ENCODE measurements around the gene PRRC2B.

DNA sequence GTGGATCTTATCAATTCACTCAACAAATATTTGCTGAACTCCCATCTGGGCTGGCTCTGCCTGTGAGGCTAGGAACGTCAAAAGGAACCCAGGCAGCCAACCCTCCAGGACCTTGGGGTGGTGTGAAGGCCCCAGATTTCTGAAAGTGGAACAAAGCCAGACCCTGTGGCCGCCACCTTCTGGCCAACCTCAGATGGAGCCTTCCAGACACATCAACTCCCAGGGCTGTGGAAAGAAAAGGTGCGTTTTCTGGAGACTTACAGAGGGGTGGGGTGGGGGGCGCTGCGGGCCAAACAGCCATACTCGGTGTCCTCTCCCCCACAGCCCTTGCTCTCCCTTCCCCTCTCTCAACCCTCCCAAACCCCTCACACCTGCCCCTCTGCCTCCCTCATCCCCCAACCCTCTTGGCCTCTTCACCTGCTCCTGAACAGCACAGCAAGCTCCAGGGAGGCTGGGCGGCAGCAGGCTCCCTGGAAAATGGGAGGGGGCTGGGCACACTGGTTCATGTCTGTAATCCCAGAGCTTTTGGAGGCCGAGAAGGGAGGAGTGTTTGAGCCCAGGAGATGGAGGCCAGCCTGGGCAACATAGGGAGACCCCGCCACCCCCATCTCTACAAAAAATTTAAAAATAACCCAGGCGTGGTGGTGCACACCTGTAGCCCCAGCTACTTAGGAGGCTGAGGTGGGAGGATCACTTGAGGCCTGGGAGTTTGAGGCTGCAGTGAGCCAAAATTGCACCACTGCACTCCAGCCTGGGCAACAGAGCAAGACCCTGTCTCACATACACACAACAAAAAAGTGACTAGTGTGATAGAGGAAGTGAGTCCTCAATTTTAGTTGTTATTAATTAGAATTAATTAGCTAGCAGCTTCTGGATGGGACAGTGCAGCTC lies 45.0 kb upstream of the PRRC2B start:
- TF ChIP-seq, protein P1, sequence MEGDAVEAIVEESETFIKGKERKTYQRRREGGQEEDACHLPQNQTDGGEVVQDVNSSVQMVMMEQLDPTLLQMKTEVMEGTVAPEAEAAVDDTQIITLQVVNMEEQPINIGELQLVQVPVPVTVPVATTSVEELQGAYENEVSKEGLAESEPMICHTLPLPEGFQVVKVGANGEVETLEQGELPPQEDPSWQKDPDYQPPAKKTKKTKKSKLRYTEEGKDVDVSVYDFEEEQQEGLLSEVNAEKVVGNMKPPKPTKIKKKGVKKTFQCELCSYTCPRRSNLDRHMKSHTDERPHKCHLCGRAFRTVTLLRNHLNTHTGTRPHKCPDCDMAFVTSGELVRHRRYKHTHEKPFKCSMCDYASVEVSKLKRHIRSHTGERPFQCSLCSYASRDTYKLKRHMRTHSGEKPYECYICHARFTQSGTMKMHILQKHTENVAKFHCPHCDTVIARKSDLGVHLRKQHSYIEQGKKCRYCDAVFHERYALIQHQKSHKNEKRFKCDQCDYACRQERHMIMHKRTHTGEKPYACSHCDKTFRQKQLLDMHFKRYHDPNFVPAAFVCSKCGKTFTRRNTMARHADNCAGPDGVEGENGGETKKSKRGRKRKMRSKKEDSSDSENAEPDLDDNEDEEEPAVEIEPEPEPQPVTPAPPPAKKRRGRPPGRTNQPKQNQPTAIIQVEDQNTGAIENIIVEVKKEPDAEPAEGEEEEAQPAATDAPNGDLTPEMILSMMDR (IDR thresholded peaks at IDR 0.05): peak; percentile 38
- TF ChIP-seq SIN3A (IDR thresholded peaks at IDR 0.05; ENCODE audit: borderline replicate concordance, insufficient read depth, low read depth, low read length): no peak
- no peak for TF ChIP-seq POLR2AphosphoS5 (IDR thresholded peaks at IDR 0.05; ENCODE audit: low read depth, low read length)
- TF ChIP-seq, protein P2, sequence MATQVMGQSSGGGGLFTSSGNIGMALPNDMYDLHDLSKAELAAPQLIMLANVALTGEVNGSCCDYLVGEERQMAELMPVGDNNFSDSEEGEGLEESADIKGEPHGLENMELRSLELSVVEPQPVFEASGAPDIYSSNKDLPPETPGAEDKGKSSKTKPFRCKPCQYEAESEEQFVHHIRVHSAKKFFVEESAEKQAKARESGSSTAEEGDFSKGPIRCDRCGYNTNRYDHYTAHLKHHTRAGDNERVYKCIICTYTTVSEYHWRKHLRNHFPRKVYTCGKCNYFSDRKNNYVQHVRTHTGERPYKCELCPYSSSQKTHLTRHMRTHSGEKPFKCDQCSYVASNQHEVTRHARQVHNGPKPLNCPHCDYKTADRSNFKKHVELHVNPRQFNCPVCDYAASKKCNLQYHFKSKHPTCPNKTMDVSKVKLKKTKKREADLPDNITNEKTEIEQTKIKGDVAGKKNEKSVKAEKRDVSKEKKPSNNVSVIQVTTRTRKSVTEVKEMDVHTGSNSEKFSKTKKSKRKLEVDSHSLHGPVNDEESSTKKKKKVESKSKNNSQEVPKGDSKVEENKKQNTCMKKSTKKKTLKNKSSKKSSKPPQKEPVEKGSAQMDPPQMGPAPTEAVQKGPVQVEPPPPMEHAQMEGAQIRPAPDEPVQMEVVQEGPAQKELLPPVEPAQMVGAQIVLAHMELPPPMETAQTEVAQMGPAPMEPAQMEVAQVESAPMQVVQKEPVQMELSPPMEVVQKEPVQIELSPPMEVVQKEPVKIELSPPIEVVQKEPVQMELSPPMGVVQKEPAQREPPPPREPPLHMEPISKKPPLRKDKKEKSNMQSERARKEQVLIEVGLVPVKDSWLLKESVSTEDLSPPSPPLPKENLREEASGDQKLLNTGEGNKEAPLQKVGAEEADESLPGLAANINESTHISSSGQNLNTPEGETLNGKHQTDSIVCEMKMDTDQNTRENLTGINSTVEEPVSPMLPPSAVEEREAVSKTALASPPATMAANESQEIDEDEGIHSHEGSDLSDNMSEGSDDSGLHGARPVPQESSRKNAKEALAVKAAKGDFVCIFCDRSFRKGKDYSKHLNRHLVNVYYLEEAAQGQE (IDR thresholded peaks at IDR 0.05; ENCODE audit: insufficient read depth in 1 of 2, low read depth in 2 of 2, low read length in 1 of 2): no peak

Measured in Panc1 (cell line).